Bronchial smooth muscle cell (primary cell): ENCODE measurements around the gene MLH3. TPM values are rescaled to one million over a fixed set of nuclear protein-coding genes. Genes with fewer than 3 reads are reported as not detected.

Source experiments
- total RNA-seq: library from RNA; depleted of rRNA; stranded (reverse); fragments of >200 nt; gene quantifications from 2 replicates; pipeline ENCODE4 v1.2.1, GENCODE V29; 2014

The MLH3 gene
- total RNA-seq, result 19.9 and 29.0 TPM in 2 replicates

GRCh38 chr14:75050852-75051555 lies at the start of gene MLH3:
Gene MLH3, minus strand, starts transcription at chr14:75051467. Its CDS starts 1,812 bp downstream, at chr14:75049655.

GRCh38 chr14:75069121-75069810 lies 18.0 kb upstream of the MLH3 start, which contains the start of gene ZC2HC1C:
Gene ZC2HC1C, plus strand, starts transcription at chr14:75069641. Its CDS starts 933 bp downstream, at chr14:75070574.

DNA sequence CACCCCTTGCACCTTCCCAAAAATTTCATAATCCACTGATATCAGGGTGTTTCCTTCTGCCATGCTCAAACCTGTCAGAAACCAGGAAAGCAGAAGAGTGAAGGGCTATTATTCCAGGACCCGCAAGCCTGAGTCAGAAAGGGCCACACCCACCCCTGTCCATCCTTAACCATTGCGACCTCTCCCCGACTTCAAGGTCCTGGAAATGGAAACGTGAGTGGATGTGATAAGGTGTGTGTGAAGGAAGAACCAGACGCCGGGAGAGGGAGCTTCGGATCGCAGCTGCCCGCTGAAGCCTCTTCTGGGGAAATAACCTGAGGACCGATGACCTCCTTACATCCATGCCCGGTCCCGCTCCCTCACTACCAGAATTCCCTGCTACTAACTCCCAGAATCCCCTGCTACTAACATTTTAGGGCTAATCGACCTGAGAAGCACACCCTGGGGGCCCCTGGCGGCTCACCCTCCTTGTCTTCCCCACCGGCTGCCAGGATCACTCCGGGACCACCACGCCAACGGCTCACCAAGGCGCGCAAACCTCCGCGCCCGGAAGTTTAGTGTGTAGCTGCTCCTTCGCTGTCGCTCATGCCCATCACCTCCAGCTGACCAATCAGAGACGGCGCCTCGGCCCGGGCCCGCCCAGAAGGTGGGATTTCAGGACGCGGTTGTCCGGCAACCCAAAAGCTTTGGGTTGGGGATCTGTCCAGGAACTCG lies 12.4 kb upstream of the MLH3 start, which contains the start of gene ACYP1:
Gene ACYP1 (minus strand): TSS at position 534 of the 714 bp plus-strand sequence. CDS start 471 bp downstream, at position 63.

GRCh38 chr14:75002392-75003249 lies 48.6 kb downstream of the MLH3 start, which contains the start of gene EIF2B2:
Gene EIF2B2, plus strand, starts transcription at chr14:75002921. Its CDS starts 70 bp downstream, at chr14:75002991.

Other genes with a start within 250 kb of the MLH3 start
- not detected in 2 replicates for gene PROX2, start 175.3 kb downstream of the MLH3 start, total RNA-seq
- 53.6 and 58.9 TPM in 2 replicates for gene DLST, start 169.6 kb downstream of the MLH3 start, total RNA-seq
- under 0.01 and 0.47 TPM in 2 replicates for gene RPS6KL1, start 128.2 kb downstream of the MLH3 start, total RNA-seq
- 4.9 and 8.7 TPM in 2 replicates for gene PGF, start 95.9 kb downstream of the MLH3 start, total RNA-seq
- 29.8 and 48.1 TPM in 2 replicates for gene EIF2B2, start 48.5 kb downstream of the MLH3 start, total RNA-seq
- gene ACYP1, start 12.6 kb upstream of the MLH3 start, total RNA-seq, result 22.4 and 23.5 TPM in 2 replicates
- 1.4 and 1.5 TPM in 2 replicates for gene ZC2HC1C, start 18.2 kb upstream of the MLH3 start, total RNA-seq
- 70.9 and 84.9 TPM in 2 replicates for gene NEK9, start 75.6 kb upstream of the MLH3 start, total RNA-seq
- 164 and 166 TPM in 2 replicates for gene TMED10, start 125.1 kb upstream of the MLH3 start, total RNA-seq
- 2.5 and 30.0 TPM in 2 replicates for gene FOS, start 227.4 kb upstream of the MLH3 start, total RNA-seq